CD14-positive monocyte (primary cell): Measurements from ENCODE around the gene DGCR8. TPM values are rescaled to one million over a fixed set of nuclear protein-coding genes. Genes with fewer than 3 reads are reported as not detected.

Source experiments
- DNase-seq, 3 donors: peaks; one replicate each; pipeline ENCODE4 v3.0.0-alpha.2; 2011 to 2022
- H2AFZ ChIP-seq: 2 replicates; pipeline ENCODE4 v1.6.0; 2012; ENCODE audit warnings: mild to moderate bottlenecking, low read depth, low read length, inconsistent platforms; ENCODE audit not compliant: insufficient read depth, poor library complexity, severe bottlenecking
- H3K27ac ChIP-seq, 2 donors: 1 replicate in 1 of 2; 2 replicates in 1 of 2; pipeline ENCODE4 v1.5.1; 2012 to 2013; ENCODE audit warnings: low read length in 2 of 2, control low read depth in 1 of 2, inconsistent platforms in 1 of 2, low read depth in 1 of 2, mild to moderate bottlenecking in 1 of 2
- H3K27me3 ChIP-seq, 2 donors: one replicate each; pipeline versions ENCODE4 v1.6.0 to v1.6.1; 2011 to 2013; ENCODE audit warnings: low read length in 2 of 2; ENCODE audit not compliant: control insufficient read depth in 2 of 2, insufficient read depth in 2 of 2
- H3K36me3 ChIP-seq, 2 donors: replicated peaks in 1 of 2; 1 replicate in 1 of 2; 2 replicates in 1 of 2; pipeline versions ENCODE4 v1.5.1 to v1.6.1; 2012 to 2013; ENCODE audit warnings: low read length in 2 of 2, control low read depth in 1 of 2, inconsistent platforms in 1 of 2, mild to moderate bottlenecking in 1 of 2; ENCODE audit not compliant: insufficient read depth in 2 of 2, control insufficient read depth in 1 of 2
- H3K4me1 ChIP-seq, 2 donors: 1 replicate in 1 of 2; 2 replicates in 1 of 2; pipeline versions ENCODE4 v1.5.1 to v1.6.1; 2012 to 2013; ENCODE audit warnings: low read length in 2 of 2, control low read depth in 1 of 2, inconsistent platforms in 1 of 2, mild to moderate bottlenecking in 1 of 2, moderate library complexity in 1 of 2; ENCODE audit not compliant: insufficient read depth in 2 of 2, control insufficient read depth in 1 of 2
- H3K4me2 ChIP-seq: replicated peaks from 2 replicates; pipeline ENCODE3; 2012; ENCODE audit warnings: low read length, moderate library complexity, mild to moderate bottlenecking; ENCODE audit not compliant: poor library complexity, severe bottlenecking; ENCODE audit errors: extremely low read depth
- H3K4me3 ChIP-seq, 3 experiments: fragments of 200-600 bp in 1 of 3; sonication (generic) in 1 of 3; replicated peaks in 1 of 3; 1 replicate in 2 of 3; 2 replicates in 1 of 3; pipeline ENCODE4 v1.5.1; 2011 to 2013; ENCODE audit warnings: low read length in 3 of 3, mild to moderate bottlenecking in 3 of 3, control low read depth in 2 of 3, low read depth in 2 of 3, inconsistent platforms in 1 of 3, moderate library complexity in 1 of 3
- H3K79me2 ChIP-seq: 2 replicates; pipeline ENCODE4 v1.6.0; 2012; ENCODE audit warnings: mild to moderate bottlenecking, control low read depth, inconsistent platforms, low read length, moderate library complexity; ENCODE audit not compliant: insufficient read depth
- H3K9ac ChIP-seq: 2 replicates; pipeline ENCODE4 v1.6.0; 2017; ENCODE audit warnings: low read length, mild to moderate bottlenecking; ENCODE audit not compliant: insufficient read depth, poor library complexity, severe bottlenecking
- H3K9me3 ChIP-seq, 2 donors: replicated peaks in 1 of 2; 1 replicate in 1 of 2; 2 replicates in 1 of 2; pipeline versions ENCODE4 v1.5.1 to v1.6.1; 2012 to 2013; ENCODE audit warnings: low read length in 2 of 2, control low read depth in 1 of 2; ENCODE audit not compliant: control insufficient read depth in 1 of 2, insufficient read depth in 1 of 2
- H4K20me1 ChIP-seq: 2 replicates; pipeline ENCODE4 v1.6.0; 2012; ENCODE audit warnings: mild to moderate bottlenecking, low read length, control low read depth, moderate library complexity; ENCODE audit not compliant: insufficient read depth
- H3K27ac Mint-ChIP-seq, 7 donors: one replicate each; pipeline ENCODE4 v1.8.0; 2020; ENCODE audit warnings: mild to moderate bottlenecking in 7 of 7, mixed read lengths in 7 of 7, moderate library complexity in 6 of 7, inconsistent platforms in 2 of 7
- H3K27me3 Mint-ChIP-seq, 3 donors: one replicate each; pipeline ENCODE4 v1.8.0; 2021 to 2022; ENCODE audit warnings: low read depth in 3 of 3, mild to moderate bottlenecking in 3 of 3, mixed read lengths in 3 of 3, moderate library complexity in 3 of 3, inconsistent platforms in 1 of 3
- H3K36me3 Mint-ChIP-seq, 2 donors: one replicate each; pipeline ENCODE4 v1.8.0; 2020; ENCODE audit warnings: mixed read lengths in 2 of 2, inconsistent platforms in 1 of 2, mild to moderate bottlenecking in 1 of 2
- H3K4me1 Mint-ChIP-seq: one replicate; pipeline ENCODE4 v1.8.0; 2020; ENCODE audit warnings: mild to moderate bottlenecking, mixed read lengths
- H3K4me3 Mint-ChIP-seq, 2 donors: one replicate each; pipeline ENCODE4 v1.8.0; 2020; ENCODE audit warnings: mild to moderate bottlenecking in 2 of 2, mixed read lengths in 2 of 2, moderate library complexity in 1 of 2
- H3K9me3 Mint-ChIP-seq, 7 donors: one replicate each; pipeline ENCODE4 v1.8.0; 2020 to 2022; ENCODE audit warnings: mixed read lengths in 7 of 7, mild to moderate bottlenecking in 6 of 7, moderate library complexity in 6 of 7, inconsistent platforms in 2 of 7
- CTCF ChIP-seq: fragments of 200-600 bp; IDR thresholded peaks from one replicate; pipeline ENCODE4 v1.8.0; 2022; ENCODE audit warnings: antibody characterized with exemption, mild to moderate bottlenecking
- WGBS: methylation state at CpG from one replicate; pipeline ENCODE4 v1.1.5; 2013; ENCODE audit warnings: missing lambda C conversion rate; ENCODE audit not compliant: insufficient coverage; 5-methylcytosine and 5-hydroxymethylcytosine counted together
- intact Hi-C, 2 donors: fragments of 100-400 bp; cut with micrococcal nuclease; formaldehyde crosslinking; loops; one replicate each; pipeline versions ENCODE4 v1.15.0 to v1.15.1; 2023
- polyA plus RNA-seq, 3 donors: library from polyadenylated mRNA; depleted of rRNA in 1 of 3; unstranded in 2 of 3; stranded (reverse) in 1 of 3; fragments of 300-500 nt in 2 of 3; fragments of >200 nt in 1 of 3; fragmentation: Illumina TruSeq in 2 of 3; gene quantifications; 1 replicate in 2 of 3; 2 replicates in 1 of 3; pipeline ENCODE4 v1.2.3, GENCODE V29; 2012 to 2021

The DGCR8 gene
- polyA plus RNA-seq, 3 donors = 1.2 to 18.7 (median 1.4) TPM

- no peak overlapping the region for H2AFZ ChIP-seq
- Mint-ChIP-seq H3K27ac (peak overlapping the region in 2 of 7 donors; percentile 46 to 48), H3K27me3 (peaks cover 0 to 2% (median 0%) of the 10 kb centered on the region in 3 donors), H3K36me3 (peaks cover 75 to 78% of the 10 kb centered on the region in 2 donors), H3K4me1 (peaks cover 17% of the 10 kb centered on the region), H3K9me3 (no peaks in the 10 kb centered on the region), H3K4me3 (peak overlapping the region in 1 of 2 donors; percentile 35)
- H3K9ac ChIP-seq = no peak overlapping the region
- peaks cover 70 to 77% of the 10 kb centered on the region in 2 donors for H3K36me3 ChIP-seq
- H3K4me2 ChIP-seq = no peak overlapping the region
- H3K27ac ChIP-seq = no peak overlapping the region
- no peak overlapping the region for H3K4me3 ChIP-seq
- no peak for TF ChIP-seq CTCF
- no peak for DNase-seq
- H3K4me1 ChIP-seq = no peaks in the 10 kb centered on the region
- H3K79me2 ChIP-seq = peaks cover 44% of the 10 kb centered on the region
- peaks cover 37% of the 10 kb centered on the region for H4K20me1 ChIP-seq
- WGBS = 87% methylated on average over 12 of the region's 14 CpGs
- H3K9me3 ChIP-seq = no peaks in the 10 kb centered on the region
- intact Hi-C loops = no loop called here
- H3K27me3 ChIP-seq = no peaks in the 10 kb centered on the region
These were observed 7.5 kb downstream of the DGCR8 start for GRCh38 chr22:20087319-20088262.

GRCh38 chr22:20088263-20088648, 8.2 kb downstream of the DGCR8 start:
- no peak overlapping the region for H3K4me3 ChIP-seq
- intact Hi-C loops = no loop called here
- no peak for TF ChIP-seq CTCF
- H3K27me3 ChIP-seq = no peaks in the 10 kb centered on the region
- H3K27ac ChIP-seq = peak overlapping the region in 1 of 2 donors; percentile 8
- Mint-ChIP-seq H3K9me3 (no peaks in the 10 kb centered on the region), H3K36me3 (peaks cover 77 to 82% of the 10 kb centered on the region in 2 donors), H3K4me1 (peaks cover 10% of the 10 kb centered on the region), H3K4me3 (no peak overlapping the region), H3K27me3 (peaks cover 0 to 2% (median 0%) of the 10 kb centered on the region in 3 donors), H3K27ac (no peak overlapping the region)
- peaks cover 75 to 79% of the 10 kb centered on the region in 2 donors for H3K36me3 ChIP-seq
- H3K9me3 ChIP-seq = no peaks in the 10 kb centered on the region
- H3K79me2 ChIP-seq = peaks cover 38% of the 10 kb centered on the region
- no peak overlapping the region for H3K4me2 ChIP-seq
- no peak overlapping the region for H2AFZ ChIP-seq
- H3K9ac ChIP-seq = no peak overlapping the region
- WGBS = 94% methylated on average over 7 of the region's 8 CpGs
- DNase-seq = no peak
- peaks cover 31% of the 10 kb centered on the region for H4K20me1 ChIP-seq
- no peaks in the 10 kb centered on the region for H3K4me1 ChIP-seq
